GM12873 (cell line): ENCODE data around the gene FOXL3.

ENCODE experiments used
- CTCF ChIP-seq: IDR thresholded peaks from 2 replicates; pipeline ENCODE4 v1.5.1; 2012; ENCODE audit warnings: low read depth, mild to moderate bottlenecking, moderate library complexity, low read length, control low read depth; ENCODE audit not compliant: insufficient read depth; ENCODE audit errors: missing control alignments

FOXL3 gene

GRCh38 chr7:295155-296154 is 5.5 kb downstream of the FOXL3 start:
- no peak for TF ChIP-seq CTCF

- no peak for TF ChIP-seq CTCF
Observed at GRCh38 chr7:296373-296945, 6.5 kb downstream of the FOXL3 start.

GRCh38 chr7:297611-298374 is 7.8 kb downstream of the FOXL3 start:
- no peak for TF ChIP-seq CTCF

- no peak for TF ChIP-seq CTCF
Observed at GRCh38 chr7:298375-298702, 8.4 kb downstream of the FOXL3 start.

GRCh38 chr7:298743-299142 is 8.8 kb downstream of the FOXL3 start:
- TF ChIP-seq CTCF: no peak

GRCh38 chr7:299169-299568 is 9.2 kb downstream of the FOXL3 start:
- no peak for TF ChIP-seq CTCF

GRCh38 chr7:299628-300027 is 9.7 kb downstream of the FOXL3 start:
- no peak for TF ChIP-seq CTCF
